ENCODE results near the gene LENG8. TPM values are rescaled to one million over a fixed set of nuclear protein-coding genes. Genes with fewer than 3 reads are reported as not detected.
"Not testable (repeated sequence)": the region's sequence is repeated elsewhere in the genome, so short reads cannot be mapped to it uniquely, and the experiment has no call there.

LENG8 gene
- total RNA-seq, 1 donor = 123 TPM

- Histone ChIP-seq H3K4me3 (ENCODE audit: low read length) (no peak overlapping the region), H3K9me3 (ENCODE audit: low read depth, low read length) (no peaks in the 10 kb centered on the region), H3K4me1 (ENCODE audit: insufficient read depth, low read length) (no peaks in the 10 kb centered on the region), H3K27me3 (ENCODE audit: insufficient read depth, low read length) (peaks cover 50% of the 10 kb centered on the region)
Observed at GRCh38 chr19:54492568-54492967, 43.6 kb downstream of the LENG8 start.

GRCh38 chr19:54493056-54493455 lies 44.1 kb downstream of the LENG8 start:
- H3K27me3 ChIP-seq (ENCODE audit: insufficient read depth, low read length) = peaks cover 50% of the 10 kb centered on the region
- H3K4me1 ChIP-seq (ENCODE audit: insufficient read depth, low read length); H3K4me3 ChIP-seq (ENCODE audit: low read length); H3K9me3 ChIP-seq (ENCODE audit: low read depth, low read length): not testable (repeated sequence)

- peaks cover 43% of the 10 kb centered on the region for H3K27me3 ChIP-seq (ENCODE audit: insufficient read depth, low read length)
Observed at GRCh38 chr19:54493967-54494585, 45.1 kb downstream of the LENG8 start.

GRCh38 chr19:54495284-54495683 lies 46.3 kb downstream of the LENG8 start:
- H3K4me3 ChIP-seq (ENCODE audit: low read length) = not testable (repeated sequence)
- peaks cover 31% of the 10 kb centered on the region for H3K27me3 ChIP-seq (ENCODE audit: insufficient read depth, low read length)

More at GRCh38 chr19:54493967-54494585, 45.1 kb downstream of the LENG8 start:
- Histone ChIP-seq H3K4me1 (ENCODE audit: insufficient read depth, low read length) (no peaks in the 10 kb centered on the region), H3K9me3 (ENCODE audit: low read depth, low read length) (no peaks in the 10 kb centered on the region), H3K4me3 (ENCODE audit: low read length) (no peak overlapping the region)

GRCh38 chr19:54497747-54498450 lies 48.9 kb downstream of the LENG8 start:
- not testable (repeated sequence) for H3K4me3 ChIP-seq (ENCODE audit: low read length); H3K4me1 ChIP-seq (ENCODE audit: insufficient read depth, low read length); H3K9me3 ChIP-seq (ENCODE audit: low read depth, low read length)
- peaks cover 26% of the 10 kb centered on the region for H3K27me3 ChIP-seq (ENCODE audit: insufficient read depth, low read length)

More at GRCh38 chr19:54495284-54495683, 46.3 kb downstream of the LENG8 start:
- not testable (repeated sequence) for H3K4me1 ChIP-seq (ENCODE audit: insufficient read depth, low read length); H3K9me3 ChIP-seq (ENCODE audit: low read depth, low read length)

- H3K27me3 ChIP-seq (ENCODE audit: insufficient read depth, low read length) = peaks cover 26% of the 10 kb centered on the region
- H3K9me3 ChIP-seq (ENCODE audit: low read depth, low read length); H3K4me3 ChIP-seq (ENCODE audit: low read length); H3K4me1 ChIP-seq (ENCODE audit: insufficient read depth, low read length): not testable (repeated sequence)
Observed at GRCh38 chr19:54498451-54498772, 49.4 kb downstream of the LENG8 start.

GRCh38 chr19:54502518-54503048 lies 53.6 kb downstream of the LENG8 start, which contains the start of gene LAIR2:
Gene LAIR2, plus strand, starts transcription at chr19:54502831. Its CDS starts 88 bp downstream, at chr19:54502919.
- no peaks in the 10 kb centered on the region for H3K9me3 ChIP-seq (ENCODE audit: low read depth, low read length)
- peaks cover 8% of the 10 kb centered on the region for H3K4me1 ChIP-seq (ENCODE audit: insufficient read depth, low read length)
- H3K4me3 ChIP-seq (ENCODE audit: low read length) = peak within 1 kb of the TSS; percentile 23
- H3K27me3 ChIP-seq (ENCODE audit: insufficient read depth, low read length) = peaks cover 12% of the 10 kb centered on the region

- H3K4me1 ChIP-seq (ENCODE audit: insufficient read depth, low read length) = peaks cover 16% of the 10 kb centered on the region
- H3K27me3 ChIP-seq (ENCODE audit: insufficient read depth, low read length) = peaks cover 12% of the 10 kb centered on the region
Observed at GRCh38 chr19:54505542-54505941, 56.5 kb downstream of the LENG8 start.

GRCh38 chr19:54506079-54506478 lies 57.1 kb downstream of the LENG8 start:
- Histone ChIP-seq H3K4me1 (ENCODE audit: insufficient read depth, low read length) (peaks cover 16% of the 10 kb centered on the region), H3K4me3 (ENCODE audit: low read length) (no peak overlapping the region), H3K27me3 (ENCODE audit: insufficient read depth, low read length) (peaks cover 9% of the 10 kb centered on the region)

More at GRCh38 chr19:54505542-54505941, 56.5 kb downstream of the LENG8 start:
- H3K9me3 ChIP-seq (ENCODE audit: low read depth, low read length); H3K4me3 ChIP-seq (ENCODE audit: low read length): not testable (repeated sequence)

GRCh38 chr19:54507038-54507717 lies 58.2 kb downstream of the LENG8 start:
- H3K4me3 ChIP-seq (ENCODE audit: low read length); H3K27me3 ChIP-seq (ENCODE audit: insufficient read depth, low read length); H3K9me3 ChIP-seq (ENCODE audit: low read depth, low read length): not testable (repeated sequence)
- H3K4me1 ChIP-seq (ENCODE audit: insufficient read depth, low read length) = peaks cover 16% of the 10 kb centered on the region

More at GRCh38 chr19:54506079-54506478, 57.1 kb downstream of the LENG8 start:
- H3K9me3 ChIP-seq (ENCODE audit: low read depth, low read length) = no peaks in the 10 kb centered on the region

GRCh38 chr19:54507824-54508223 lies 58.8 kb downstream of the LENG8 start:
- Histone ChIP-seq H3K4me3 (ENCODE audit: low read length) (no peak overlapping the region), H3K4me1 (ENCODE audit: insufficient read depth, low read length) (peaks cover 16% of the 10 kb centered on the region), H3K9me3 (ENCODE audit: low read depth, low read length) (no peaks in the 10 kb centered on the region), H3K27me3 (ENCODE audit: insufficient read depth, low read length) (peaks cover 6% of the 10 kb centered on the region)

- H3K27me3 ChIP-seq (ENCODE audit: insufficient read depth, low read length); H3K9me3 ChIP-seq (ENCODE audit: low read depth, low read length); H3K4me3 ChIP-seq (ENCODE audit: low read length): not testable (repeated sequence)
- H3K4me1 ChIP-seq (ENCODE audit: insufficient read depth, low read length) = peaks cover 16% of the 10 kb centered on the region
Observed at GRCh38 chr19:54508487-54508886, 59.5 kb downstream of the LENG8 start.

GRCh38 chr19:54509200-54509940 lies 60.4 kb downstream of the LENG8 start:
- not testable (repeated sequence) for H3K9me3 ChIP-seq (ENCODE audit: low read depth, low read length); H3K27me3 ChIP-seq (ENCODE audit: insufficient read depth, low read length); H3K4me3 ChIP-seq (ENCODE audit: low read length)
- peaks cover 16% of the 10 kb centered on the region for H3K4me1 ChIP-seq (ENCODE audit: insufficient read depth, low read length)

All from mononuclear cell (primary cell).